Mammary epithelial cell (primary cell): ENCODE measurements around the gene PEAK1.

ENCODE experiments used
- CTCF ChIP-seq, 2 donors: IDR thresholded peaks in 1 of 2; conservative IDR thresholded peaks in 1 of 2; 2 replicates each; pipeline ENCODE4 v1.5.1; 2011 to 2012; ENCODE audit warnings: inconsistent platforms in 2 of 2, low read length in 2 of 2, mild to moderate bottlenecking in 2 of 2, control low read depth in 1 of 2, low read depth in 1 of 2; ENCODE audit not compliant: insufficient read depth in 1 of 2; ENCODE audit errors: extremely low read depth in 1 of 2
- EZH2 ChIP-seq: IDR thresholded peaks from 2 replicates; pipeline ENCODE4 v1.6.1; 2012; ENCODE audit warnings: low read length, inconsistent platforms, borderline replicate concordance

GRCh38 chr15:77384589-77385359, 35.1 kb downstream of the PEAK1 start:
- TF ChIP-seq CTCF (conservative IDR thresholded peaks at IDR 0.05 in 1 of 2, IDR thresholded peaks at IDR 0.05 in 1 of 2; ENCODE audit: extremely low read depth in 1 of 2, insufficient read depth in 1 of 2, low read depth in 1 of 2, low read length in 2 of 2) (no peak), EZH2 (no peak)
